GM23338 (cell line): ENCODE measurements around the gene SLC9C2. TPM values are rescaled to one million over a fixed set of nuclear protein-coding genes. Genes with fewer than 3 reads are reported as not detected.
"Not testable (repeated sequence)": the region's sequence is repeated elsewhere in the genome, so short reads cannot be mapped to it uniquely, and the experiment has no call there.

ENCODE experiments used
- ATAC-seq: fragments of 200-7000 bp; cut with Tn5 transposase; 3 replicates; pipeline ENCODE4 v1.9.1; 2020
- DNase-seq: peaks from one replicate; pipeline ENCODE4 v3.0.0-alpha.2; 2015; ENCODE audit warnings: low spot score
- H2AFZ ChIP-seq: fragments of 200-600 bp; sonication (generic); 2 replicates; pipeline ENCODE4 v1.8.0; 2016; ENCODE audit warnings: antibody characterized with exemption, mild to moderate bottlenecking, moderate library complexity
- H3F3A ChIP-seq: fragments of 200-600 bp; sonication (generic); replicated peaks from 2 replicates; pipeline ENCODE4 v1.8.0; 2017; ENCODE audit warnings: antibody characterized with exemption, mixed run types, low read depth
- H3K27ac ChIP-seq: fragments of 200-600 bp; sonication (generic); 2 replicates; pipeline ENCODE4 v1.6.1; 2016; ENCODE audit warnings: low read depth
- H3K27me3 ChIP-seq: fragments of 200-600 bp; sonication (generic); 2 replicates; pipeline ENCODE4 v1.8.0; 2016; ENCODE audit warnings: mild to moderate bottlenecking, mixed run types, moderate library complexity; ENCODE audit not compliant: insufficient read depth
- H3K36me3 ChIP-seq: fragments of 200-600 bp; sonication (generic); 2 replicates; pipeline ENCODE4 v1.8.0; 2016; ENCODE audit warnings: mild to moderate bottlenecking; ENCODE audit not compliant: insufficient read depth
- H3K4me1 ChIP-seq: fragments of 200-600 bp; sonication (generic); 2 replicates; pipeline ENCODE4 v1.8.0; 2016; ENCODE audit warnings: mild to moderate bottlenecking, moderate library complexity; ENCODE audit not compliant: insufficient read depth
- H3K4me2 ChIP-seq: fragments of 200-600 bp; sonication (generic); 2 replicates; pipeline ENCODE4 v1.7.1; 2017; ENCODE audit warnings: mixed run types
- H3K4me3 ChIP-seq: fragments of 200-600 bp; sonication (generic); 2 replicates; pipeline ENCODE4 v1.6.1; 2016; ENCODE audit warnings: mixed run types
- H3K79me2 ChIP-seq: fragments of 200-600 bp; sonication (generic); replicated peaks from 2 replicates; pipeline ENCODE4 v1.8.0; 2017; ENCODE audit warnings: mild to moderate bottlenecking; ENCODE audit not compliant: insufficient read depth
- H3K9me2 ChIP-seq: fragments of 200-600 bp; sonication (generic); 2 replicates; pipeline ENCODE4 v1.8.0; 2017; ENCODE audit not compliant: insufficient read depth
- H4K20me1 ChIP-seq: fragments of 200-600 bp; sonication (generic); replicated peaks from 2 replicates; pipeline ENCODE4 v1.8.0; 2017; ENCODE audit warnings: mild to moderate bottlenecking; ENCODE audit not compliant: insufficient read depth
- H3K27ac Mint-ChIP-seq: 2 replicates; pipeline ENCODE4 v1.8.0; 2020; ENCODE audit warnings: inconsistent platforms, mild to moderate bottlenecking, moderate library complexity, mixed read lengths
- H3K27me3 Mint-ChIP-seq: 3 replicates; pipeline ENCODE4 v1.8.0; 2022; ENCODE audit warnings: low read depth, mild to moderate bottlenecking, moderate library complexity, mixed read lengths, inconsistent platforms; ENCODE audit not compliant: insufficient read depth, poor library complexity
- H3K36me3 Mint-ChIP-seq: 3 replicates; pipeline ENCODE4 v1.8.0; 2021; ENCODE audit warnings: low read depth, mild to moderate bottlenecking, inconsistent platforms, moderate library complexity, mixed read lengths
- H3K4me1 Mint-ChIP-seq: 3 replicates; pipeline ENCODE4 v1.8.0; 2020; ENCODE audit warnings: mild to moderate bottlenecking, inconsistent platforms, mixed read lengths
- H3K4me3 Mint-ChIP-seq: 3 replicates; pipeline ENCODE4 v1.8.0; 2021; ENCODE audit warnings: moderate library complexity, mild to moderate bottlenecking, inconsistent platforms, mixed read lengths
- H3K9me3 Mint-ChIP-seq: 3 replicates; pipeline ENCODE4 v1.8.0; 2020; ENCODE audit warnings: moderate library complexity, mild to moderate bottlenecking, inconsistent platforms, mixed read lengths
- CTCF ChIP-seq, 2 experiments: fragments of 200-600 bp in 1 of 2; sonication (generic) in 1 of 2; conservative IDR thresholded peaks; 2 replicates each; pipeline versions ENCODE4 v1.5.1 to v1.6.1; 2016 to 2017; ENCODE audit warnings: antibody characterized with exemption in 2 of 2, low read depth in 2 of 2, mild to moderate bottlenecking in 2 of 2, moderate library complexity in 1 of 2
- EZH2 ChIP-seq: fragments of 200-600 bp; sonication (generic); IDR thresholded peaks from one replicate; pipeline ENCODE4 v1.8.0; 2017; ENCODE audit warnings: antibody characterized with exemption, mild to moderate bottlenecking, low read depth; ENCODE audit not compliant: unreplicated experiment
- EZH2phosphoT487 ChIP-seq: fragments of 200-600 bp; sonication (generic); IDR thresholded peaks from one replicate; pipeline ENCODE4 v1.8.1; 2018; ENCODE audit warnings: antibody characterized with exemption; ENCODE audit not compliant: unreplicated experiment
- ZNF114 ChIP-seq: fragments of 250-450 bp; sonication (Bioruptor Pico); IDR thresholded peaks from 2 replicates; pipeline ENCODE4 v1.5.0; 2020; ENCODE audit warnings: mild to moderate bottlenecking, moderate library complexity
- ZNF331 ChIP-seq: fragments of 250-450 bp; sonication (Bioruptor Pico); IDR thresholded peaks from 2 replicates; pipeline ENCODE4 v1.5.0; 2020; ENCODE audit warnings: low read depth, mild to moderate bottlenecking, moderate library complexity
- polyA plus RNA-seq: library from polyadenylated mRNA; unstranded; fragments of >200 nt; fragmentation: Nextera tagmentation; extraction: Ambion mirVana; gene quantifications from 2 replicates; pipeline ENCODE4 v1.2.1, GENCODE V29; 2016
- total RNA-seq: library from RNA; depleted of rRNA; stranded (reverse); fragments of >200 nt; shearing (Covaris generic); gene quantifications from 2 replicates; pipeline ENCODE4 v1.2.3, GENCODE V29; 2014
- TF ChIP-seq, protein P1 (sequence below): fragments of 250-450 bp; sonication (Bioruptor Pico); IDR thresholded peaks from 2 replicates; pipeline ENCODE4 v1.5.0; 2020; ENCODE audit warnings: mild to moderate bottlenecking, moderate library complexity
- TF ChIP-seq, protein P2 (sequence below): IDR thresholded peaks from 2 replicates; pipeline ENCODE4 v1.6.1; 2016; ENCODE audit warnings: antibody characterized with exemption

The SLC9C2 gene
- total and polyA plus RNA-seq, 2 experiments from 2014 or later = not detected

DNA sequence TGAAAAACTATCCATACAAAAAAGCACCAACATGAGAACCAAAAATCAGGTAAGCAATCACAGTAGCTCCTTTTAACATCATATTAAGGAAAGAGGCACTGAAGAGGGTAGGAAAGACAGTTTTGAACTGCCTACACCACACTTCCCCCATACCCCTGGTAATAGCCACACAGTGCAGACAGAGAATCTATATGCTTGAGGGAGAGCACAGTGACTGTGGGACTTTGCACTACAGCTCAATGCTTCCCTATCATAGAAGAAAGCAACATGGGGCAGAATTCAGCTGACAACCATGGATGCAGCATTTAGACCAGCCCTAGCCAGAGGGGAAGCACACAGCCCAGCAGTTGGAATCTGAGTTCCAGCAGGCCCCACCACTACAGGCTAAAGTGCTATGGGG lies 24.4 kb upstream of the SLC9C2 start (continued):
- no peak for TF ChIP-seq CTCF (conservative IDR thresholded peaks at IDR 0.05; ENCODE audit: low read depth in 2 of 2)
- TF ChIP-seq ZNF331 (CRISPR knock-in tag) = no peak
- TF ChIP-seq EZH2 = no peak
- TF ChIP-seq EZH2phosphoT487 = no peak

GRCh38 chr1:173616859-173617258 lies 14.0 kb upstream of the SLC9C2 start:
- DNase-seq (no peak), ATAC-seq (no peak)
- Histone ChIP-seq H3F3A (no peaks in the 10 kb centered on the region), H2AFZ (no peak overlapping the region), H3K4me3 (no peak overlapping the region), H3K27ac (no peak overlapping the region), H3K4me1 (no peaks in the 10 kb centered on the region), H3K36me3 (no peaks in the 10 kb centered on the region; the same call in 1 of the 2 replicates), H3K79me2 (no peaks in the 10 kb centered on the region), H3K27me3 (no peaks in the 10 kb centered on the region), H3K4me2 (no peak overlapping the region), H3K9me2 (no peaks in the 10 kb centered on the region), H4K20me1 (no peaks in the 10 kb centered on the region)
- Mint-ChIP-seq H3K36me3 (peaks cover 32% of the 10 kb centered on the region), H3K27me3 (peaks cover 3% of the 10 kb centered on the region), H3K4me1 (no peaks in the 10 kb centered on the region), H3K4me3 (no peak overlapping the region), H3K9me3 (peaks cover 44% of the 10 kb centered on the region), H3K27ac (no peak overlapping the region)
- TF ChIP-seq ZNF114 (CRISPR knock-in tag) = no peak
- no peak for TF ChIP-seq EZH2phosphoT487
- TF ChIP-seq, protein P1, sequence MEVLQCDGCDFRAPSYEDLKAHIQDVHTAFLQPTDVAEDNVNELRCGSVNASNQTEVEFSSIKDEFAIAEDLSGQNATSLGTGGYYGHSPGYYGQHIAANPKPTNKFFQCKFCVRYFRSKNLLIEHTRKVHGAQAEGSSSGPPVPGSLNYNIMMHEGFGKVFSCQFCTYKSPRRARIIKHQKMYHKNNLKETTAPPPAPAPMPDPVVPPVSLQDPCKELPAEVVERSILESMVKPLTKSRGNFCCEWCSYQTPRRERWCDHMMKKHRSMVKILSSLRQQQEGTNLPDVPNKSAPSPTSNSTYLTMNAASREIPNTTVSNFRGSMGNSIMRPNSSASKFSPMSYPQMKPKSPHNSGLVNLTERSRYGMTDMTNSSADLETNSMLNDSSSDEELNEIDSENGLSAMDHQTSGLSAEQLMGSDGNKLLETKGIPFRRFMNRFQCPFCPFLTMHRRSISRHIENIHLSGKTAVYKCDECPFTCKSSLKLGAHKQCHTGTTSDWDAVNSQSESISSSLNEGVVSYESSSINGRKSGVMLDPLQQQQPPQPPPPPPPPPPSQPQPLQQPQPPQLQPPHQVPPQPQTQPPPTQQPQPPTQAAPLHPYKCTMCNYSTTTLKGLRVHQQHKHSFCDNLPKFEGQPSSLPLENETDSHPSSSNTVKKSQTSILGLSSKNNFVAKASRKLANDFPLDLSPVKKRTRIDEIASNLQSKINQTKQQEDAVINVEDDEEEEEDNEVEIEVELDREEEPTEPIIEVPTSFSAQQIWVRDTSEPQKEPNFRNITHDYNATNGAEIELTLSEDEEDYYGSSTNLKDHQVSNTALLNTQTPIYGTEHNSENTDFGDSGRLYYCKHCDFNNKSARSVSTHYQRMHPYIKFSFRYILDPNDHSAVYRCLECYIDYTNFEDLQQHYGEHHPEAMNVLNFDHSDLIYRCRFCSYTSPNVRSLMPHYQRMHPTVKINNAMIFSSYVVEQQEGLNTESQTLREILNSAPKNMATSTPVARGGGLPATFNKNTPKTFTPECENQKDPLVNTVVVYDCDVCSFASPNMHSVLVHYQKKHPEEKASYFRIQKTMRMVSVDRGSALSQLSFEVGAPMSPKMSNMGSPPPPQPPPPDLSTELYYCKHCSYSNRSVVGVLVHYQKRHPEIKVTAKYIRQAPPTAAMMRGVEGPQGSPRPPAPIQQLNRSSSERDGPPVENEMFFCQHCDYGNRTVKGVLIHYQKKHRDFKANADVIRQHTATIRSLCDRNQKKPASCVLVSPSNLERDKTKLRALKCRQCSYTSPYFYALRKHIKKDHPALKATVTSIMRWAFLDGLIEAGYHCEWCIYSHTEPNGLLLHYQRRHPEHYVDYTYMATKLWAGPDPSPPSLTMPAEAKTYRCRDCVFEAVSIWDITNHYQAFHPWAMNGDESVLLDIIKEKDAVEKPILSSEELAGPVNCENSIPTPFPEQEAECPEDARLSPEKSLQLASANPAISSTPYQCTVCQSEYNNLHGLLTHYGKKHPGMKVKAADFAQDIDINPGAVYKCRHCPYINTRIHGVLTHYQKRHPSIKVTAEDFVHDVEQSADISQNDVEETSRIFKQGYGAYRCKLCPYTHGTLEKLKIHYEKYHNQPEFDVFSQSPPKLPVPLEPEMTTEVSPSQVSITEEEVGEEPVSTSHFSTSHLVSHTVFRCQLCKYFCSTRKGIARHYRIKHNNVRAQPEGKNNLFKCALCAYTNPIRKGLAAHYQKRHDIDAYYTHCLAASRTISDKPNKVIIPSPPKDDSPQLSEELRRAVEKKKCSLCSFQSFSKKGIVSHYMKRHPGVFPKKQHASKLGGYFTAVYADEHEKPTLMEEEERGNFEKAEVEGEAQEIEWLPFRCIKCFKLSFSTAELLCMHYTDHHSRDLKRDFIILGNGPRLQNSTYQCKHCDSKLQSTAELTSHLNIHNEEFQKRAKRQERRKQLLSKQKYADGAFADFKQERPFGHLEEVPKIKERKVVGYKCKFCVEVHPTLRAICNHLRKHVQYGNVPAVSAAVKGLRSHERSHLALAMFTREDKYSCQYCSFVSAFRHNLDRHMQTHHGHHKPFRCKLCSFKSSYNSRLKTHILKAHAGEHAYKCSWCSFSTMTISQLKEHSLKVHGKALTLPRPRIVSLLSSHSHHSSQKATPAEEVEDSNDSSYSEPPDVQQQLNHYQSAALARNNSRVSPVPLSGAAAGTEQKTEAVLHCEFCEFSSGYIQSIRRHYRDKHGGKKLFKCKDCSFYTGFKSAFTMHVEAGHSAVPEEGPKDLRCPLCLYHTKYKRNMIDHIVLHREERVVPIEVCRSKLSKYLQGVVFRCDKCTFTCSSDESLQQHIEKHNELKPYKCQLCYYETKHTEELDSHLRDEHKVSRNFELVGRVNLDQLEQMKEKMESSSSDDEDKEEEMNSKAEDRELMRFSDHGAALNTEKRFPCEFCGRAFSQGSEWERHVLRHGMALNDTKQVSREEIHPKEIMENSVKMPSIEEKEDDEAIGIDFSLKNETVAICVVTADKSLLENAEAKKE (CRISPR knock-in tag) = no peak
- TF ChIP-seq, protein P2, sequence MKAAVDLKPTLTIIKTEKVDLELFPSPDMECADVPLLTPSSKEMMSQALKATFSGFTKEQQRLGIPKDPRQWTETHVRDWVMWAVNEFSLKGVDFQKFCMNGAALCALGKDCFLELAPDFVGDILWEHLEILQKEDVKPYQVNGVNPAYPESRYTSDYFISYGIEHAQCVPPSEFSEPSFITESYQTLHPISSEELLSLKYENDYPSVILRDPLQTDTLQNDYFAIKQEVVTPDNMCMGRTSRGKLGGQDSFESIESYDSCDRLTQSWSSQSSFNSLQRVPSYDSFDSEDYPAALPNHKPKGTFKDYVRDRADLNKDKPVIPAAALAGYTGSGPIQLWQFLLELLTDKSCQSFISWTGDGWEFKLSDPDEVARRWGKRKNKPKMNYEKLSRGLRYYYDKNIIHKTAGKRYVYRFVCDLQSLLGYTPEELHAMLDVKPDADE = no peak
- TF ChIP-seq ZNF331 (CRISPR knock-in tag) = no peak

- not testable (repeated sequence) for H3K4me3 Mint-ChIP-seq, H3K4me3 ChIP-seq, H3K4me2 ChIP-seq, H3K27ac ChIP-seq, H3K79me2 ChIP-seq, H3K27ac Mint-ChIP-seq, H3K4me1 ChIP-seq, H3K4me1 Mint-ChIP-seq, ATAC-seq, H3F3A ChIP-seq, H3K36me3 ChIP-seq, H3K27me3 ChIP-seq, H4K20me1 ChIP-seq, H2AFZ ChIP-seq, H3K9me2 ChIP-seq, DNase-seq, H3K27me3 Mint-ChIP-seq
- Mint-ChIP-seq H3K36me3 (peaks cover 23% of the 10 kb centered on the region), H3K9me3 (peaks cover 35% of the 10 kb centered on the region)
Measured at GRCh38 chr1:173613086-173613485, 10.2 kb upstream of the SLC9C2 start.
